COR-L47 (cell line): ENCODE data around the gene TTLL6.

Experiments used
- DNase-seq: peaks from one replicate; lab custom pipeline; 2025; lab: John Stamatoyannopoulos, UW

Gene TTLL6

GRCh38 chr17:48738424-48738802 lies 78.6 kb downstream of the TTLL6 start:
- DNase-seq: no peak

GRCh38 chr17:48737330-48738043 lies 79.5 kb downstream of the TTLL6 start:
- DNase-seq: no peak

- no peak for DNase-seq
Observed at GRCh38 chr17:48735062-48735351, 82.0 kb downstream of the TTLL6 start.

- no peak for DNase-seq
Observed at GRCh38 chr17:48734333-48735061, 82.5 kb downstream of the TTLL6 start.

GRCh38 chr17:48733632-48734328 lies 83.2 kb downstream of the TTLL6 start:
- DNase-seq: no peak

- DNase-seq: no peak
Observed at GRCh38 chr17:48732688-48733629, 84.1 kb downstream of the TTLL6 start.

- no peak for DNase-seq
Observed at GRCh38 chr17:48731355-48731754, 85.7 kb downstream of the TTLL6 start.

- no peak for DNase-seq
Observed at GRCh38 chr17:48730240-48730550, 86.8 kb downstream of the TTLL6 start.

- no peak for DNase-seq
Observed at GRCh38 chr17:48729335-48730239, 87.4 kb downstream of the TTLL6 start.

GRCh38 chr17:48728232-48729231 lies 88.5 kb downstream of the TTLL6 start, which contains the start of gene HOXB13:
HOXB13 (minus strand) TSS chr17:48728750; CDS start chr17:48728593, 157 bp downstream.
- DNase-seq: peak; percentile 50

GRCh38 chr17:48727415-48728175 lies 89.4 kb downstream of the TTLL6 start:
- DNase-seq: no peak

GRCh38 chr17:48726916-48727286 lies 90.1 kb downstream of the TTLL6 start:
- DNase-seq: no peak

GRCh38 chr17:48726114-48726915 lies 90.7 kb downstream of the TTLL6 start:
- no peak for DNase-seq

- no peak for DNase-seq
Observed at GRCh38 chr17:48725288-48726064, 91.6 kb downstream of the TTLL6 start.

GRCh38 chr17:48725004-48725287 lies 92.1 kb downstream of the TTLL6 start:
- DNase-seq: no peak

- DNase-seq: peak; percentile 72
Observed at GRCh38 chr17:48724251-48725003, 92.6 kb downstream of the TTLL6 start.
